Daoy (cell line): ENCODE data around the gene CDAN1. TPM values are rescaled to one million over a fixed set of nuclear protein-coding genes. Genes with fewer than 3 reads are reported as not detected.

ENCODE experiments used
- DNase-seq: peaks from one replicate; pipeline ENCODE4 v3.0.0-alpha.2; 2015; ENCODE audit warnings: low read depth
- total RNA-seq: library from RNA; depleted of rRNA; stranded (reverse); fragments of >200 nt; shearing (Covaris generic); gene quantifications from 2 replicates; pipeline ENCODE4 v1.2.3, GENCODE V29; 2014

CDAN1 gene
- total RNA-seq, 1 experiment from 2014 or later, result 17.7 TPM

DNA sequence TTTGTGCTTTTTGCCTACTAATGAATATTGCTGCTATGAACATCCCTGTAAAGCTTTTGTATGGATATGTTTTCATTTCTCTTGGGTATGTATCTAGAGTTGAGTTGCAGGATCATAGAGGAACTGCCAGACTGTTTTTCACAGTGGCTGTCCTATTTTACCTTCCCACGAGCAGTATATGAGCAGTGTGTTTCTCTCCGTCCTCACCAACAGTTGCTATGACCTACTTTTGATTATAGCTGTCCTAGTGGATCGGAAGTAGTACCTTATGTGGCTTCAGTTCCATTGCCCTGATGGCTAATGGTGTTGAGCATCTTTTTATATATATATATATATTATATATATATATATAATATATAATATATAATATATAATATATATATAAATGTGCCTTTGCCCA, 25.2 kb downstream of the CDAN1 start:
- no peak for DNase-seq

DNA sequence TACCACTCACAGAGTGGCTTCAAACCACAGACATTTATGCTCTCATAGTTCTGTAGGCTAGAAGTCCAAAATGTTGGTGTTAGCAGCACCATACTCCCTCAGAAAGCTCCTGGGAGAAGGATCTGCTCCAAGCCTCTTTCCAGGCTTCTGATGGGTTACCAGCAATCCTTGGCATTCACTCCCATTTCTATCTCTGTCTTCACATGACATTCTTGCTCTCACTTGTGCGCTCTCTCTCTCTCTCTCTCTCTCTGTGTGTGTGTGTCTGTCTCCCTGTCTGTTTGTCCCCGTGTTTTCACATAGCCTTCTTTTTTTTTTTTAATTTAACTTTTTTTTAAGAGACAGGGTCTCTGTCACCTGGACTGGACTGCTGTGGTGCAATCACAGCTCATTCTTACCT, 26.3 kb downstream of the CDAN1 start:
- DNase-seq, result no peak

DNA sequence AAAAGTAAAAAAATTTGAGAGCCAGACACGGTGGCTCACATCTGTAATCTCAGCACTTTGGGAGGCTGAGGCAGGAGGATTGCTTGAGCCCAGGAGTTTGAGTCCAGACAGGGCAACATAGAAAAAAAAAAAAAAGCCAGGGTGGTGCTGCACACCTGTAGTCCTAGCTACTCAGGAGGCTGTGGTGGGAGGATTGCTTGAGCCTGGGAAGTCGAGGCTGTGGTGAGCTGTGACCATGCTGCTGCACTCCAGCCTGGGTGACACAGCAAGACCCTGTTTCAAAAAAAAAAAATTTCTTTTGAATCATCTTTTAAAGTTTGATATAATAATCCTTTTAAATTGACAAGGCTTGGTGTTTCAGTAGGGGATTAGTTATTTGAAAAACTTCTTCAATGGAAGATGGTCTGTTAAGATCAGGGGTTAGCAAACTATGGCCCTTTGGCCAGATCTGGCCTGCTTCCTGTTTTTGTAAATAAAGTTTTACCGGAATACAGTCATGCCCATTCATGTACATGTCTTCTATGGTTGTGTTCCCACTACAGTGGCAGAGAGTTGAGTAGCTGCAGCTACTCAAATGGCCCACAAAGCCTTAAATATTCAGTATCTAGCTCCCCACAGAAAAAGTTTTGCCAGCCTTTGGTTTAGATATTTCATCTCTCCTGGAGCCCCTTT, 28.9 kb downstream of the CDAN1 start:
- no peak for DNase-seq

DNA sequence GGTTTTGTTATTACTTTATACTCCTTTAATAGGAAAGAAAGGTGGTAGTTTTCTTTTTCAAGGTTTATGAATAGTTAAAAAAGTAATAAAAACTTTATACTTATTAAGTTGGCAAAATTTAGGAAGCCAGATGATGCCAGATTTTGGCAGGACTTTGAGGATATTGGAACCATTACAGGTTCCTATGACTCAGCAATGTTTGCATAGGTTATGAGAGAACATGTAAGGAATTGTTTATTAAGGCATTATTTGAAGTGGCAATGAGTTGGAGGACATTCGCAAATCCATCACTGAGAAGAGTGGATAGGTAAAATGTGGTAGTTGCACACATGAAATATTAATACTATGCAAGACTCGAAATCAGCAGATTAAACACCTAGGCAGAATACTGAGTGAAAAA, 29.9 kb downstream of the CDAN1 start:
- DNase-seq, result no peak

DNA sequence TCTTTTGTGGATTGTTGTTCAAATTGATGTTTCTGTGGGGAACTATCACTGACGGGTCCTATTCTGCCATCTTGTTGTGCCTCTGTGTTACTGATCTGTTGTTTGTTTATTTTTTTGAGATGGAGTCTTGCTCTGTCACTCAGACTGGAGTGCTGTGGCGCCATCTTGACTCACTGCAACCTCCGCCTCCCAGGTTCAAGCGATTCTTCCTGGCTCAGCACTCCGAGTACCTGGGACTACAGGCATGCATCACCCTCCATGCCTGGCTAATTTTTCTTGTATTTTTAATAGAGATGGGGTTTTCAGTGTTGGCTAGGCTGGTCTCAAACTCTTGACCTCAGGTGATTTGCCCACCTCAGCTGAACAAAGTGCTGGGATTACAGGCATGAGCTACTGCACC, 31.6 kb downstream of the CDAN1 start:
- DNase-seq, result no peak

DNA sequence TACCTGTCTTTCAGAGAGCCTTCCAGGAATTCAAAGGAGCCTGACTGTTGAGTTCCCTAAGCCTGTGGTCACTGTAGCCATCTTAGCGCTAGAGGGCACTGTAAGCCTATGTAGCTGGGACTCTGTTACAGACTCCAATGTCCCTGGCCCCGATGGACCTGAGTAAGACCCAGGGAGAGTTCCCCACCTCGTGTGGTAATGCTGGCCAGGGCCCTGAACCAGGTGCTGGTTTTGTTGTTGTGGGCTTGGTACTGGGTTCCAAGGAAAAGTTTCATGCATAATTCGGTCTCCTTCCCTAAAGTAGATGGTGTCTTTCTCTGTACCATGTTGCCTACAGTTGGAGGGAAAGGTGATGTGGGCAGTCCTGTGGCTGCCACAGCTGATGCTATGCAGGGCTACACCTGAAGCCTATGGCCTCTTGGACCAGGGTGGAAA, 32.4 kb downstream of the CDAN1 start:
- DNase-seq, result peak; percentile 69

DNA sequence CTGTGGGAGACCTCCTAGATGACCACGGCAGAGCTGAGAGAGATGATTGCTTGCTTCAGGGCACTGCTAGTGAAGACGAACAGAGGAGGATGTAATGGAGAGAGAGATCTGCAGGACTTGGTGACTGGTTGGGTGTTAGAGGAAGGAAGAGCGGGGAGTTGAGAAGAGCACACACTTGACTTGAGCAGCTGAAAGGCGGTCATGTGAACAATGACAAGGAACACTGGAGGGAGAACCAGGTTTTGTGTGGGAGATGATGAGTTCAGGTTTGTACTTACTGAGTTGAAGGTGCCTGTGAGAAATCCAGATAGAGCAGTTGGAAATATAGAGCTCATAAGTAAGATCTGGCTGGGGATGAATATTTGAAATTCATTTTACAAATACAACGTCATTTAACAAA, 40.3 kb downstream of the CDAN1 start:
- no peak for DNase-seq

DNA sequence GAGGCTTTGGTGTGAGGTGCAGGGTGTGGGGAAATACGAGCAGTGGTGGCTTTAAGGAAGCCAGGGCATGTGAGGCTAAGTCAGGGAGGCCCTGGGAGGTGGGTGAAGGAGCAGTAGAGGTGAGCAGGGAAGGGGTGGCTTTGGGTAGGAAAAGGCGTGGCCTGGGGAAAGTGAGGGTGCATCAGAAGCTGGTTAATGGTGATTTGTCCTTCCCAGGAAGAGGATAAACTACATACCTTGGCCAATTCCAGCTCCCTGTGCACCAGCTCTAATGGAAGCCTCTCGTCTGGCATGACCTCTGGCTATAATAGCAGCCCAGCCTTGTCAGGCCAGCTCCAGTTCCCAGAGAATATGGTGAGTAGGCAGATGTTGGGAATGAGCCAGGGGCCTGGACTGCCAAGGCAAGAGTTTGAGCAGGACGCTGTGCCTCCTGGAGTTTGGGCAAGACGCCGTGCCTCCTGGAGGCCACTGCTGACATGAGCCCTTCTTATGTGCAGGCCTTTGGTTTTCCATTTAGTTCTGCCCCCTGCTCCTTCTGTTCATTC, 41.3 kb downstream of the CDAN1 start:
- DNase-seq, result no peak

DNA sequence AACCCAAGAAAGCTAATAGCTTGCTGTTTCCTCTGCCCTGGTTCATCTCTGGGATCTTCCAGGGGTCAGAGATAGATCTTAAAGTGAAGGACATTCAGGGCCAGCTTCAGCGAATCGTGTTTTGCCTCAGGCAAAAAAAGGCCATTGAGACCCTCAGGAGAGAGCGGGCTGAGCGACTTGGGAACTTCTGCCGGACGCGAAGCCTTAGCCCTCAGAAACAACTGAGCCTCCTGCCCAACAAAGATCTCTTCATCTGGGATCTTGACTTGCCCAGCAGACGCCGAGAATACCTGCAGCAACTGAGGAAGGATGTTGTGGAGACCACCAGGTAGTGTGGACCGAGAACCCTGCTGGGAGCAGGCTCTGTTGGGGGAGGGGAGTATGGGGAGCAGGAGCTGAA, 42.5 kb downstream of the CDAN1 start:
- DNase-seq, result no peak

DNA sequence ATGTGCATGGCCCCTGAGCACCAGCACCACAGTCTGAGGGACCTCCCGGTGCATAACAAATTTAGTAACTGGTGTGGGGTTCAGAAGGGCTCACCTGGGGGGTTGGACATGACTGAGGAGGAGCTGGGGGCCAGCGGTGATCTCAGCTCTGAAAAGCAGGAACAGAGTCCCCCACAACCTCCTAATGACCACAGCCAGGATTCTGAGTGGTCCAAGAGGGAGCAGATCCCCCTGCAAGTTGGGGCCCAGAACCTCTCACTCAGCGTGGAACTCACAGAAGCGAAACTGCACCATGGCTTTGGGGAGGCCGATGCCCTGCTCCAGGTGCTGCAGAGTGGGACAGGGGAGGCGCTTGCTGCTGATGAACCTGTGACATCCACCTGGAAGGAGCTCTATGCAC, 43.0 kb downstream of the CDAN1 start:
- DNase-seq, result no peak

DNA sequence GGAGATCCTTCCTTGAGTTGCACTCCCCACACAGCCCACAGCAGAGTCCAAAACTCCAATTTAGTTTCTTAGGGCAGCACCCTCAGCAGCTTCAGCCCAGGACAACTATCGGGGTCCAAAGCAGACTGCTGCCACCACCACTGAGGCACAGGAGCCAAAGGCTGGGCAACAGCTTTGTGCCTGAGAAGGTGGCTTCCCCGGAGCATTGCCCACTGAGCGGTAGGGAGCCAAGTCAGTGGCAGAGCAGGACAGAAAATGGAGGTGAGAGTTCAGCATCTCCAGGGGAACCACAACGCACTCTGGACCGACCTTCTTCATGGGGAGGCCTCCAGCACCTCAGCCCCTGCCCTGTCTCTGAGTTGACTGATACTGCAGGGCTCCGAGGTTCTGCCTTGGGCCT, 43.4 kb downstream of the CDAN1 start:
- DNase-seq, result no peak

DNA sequence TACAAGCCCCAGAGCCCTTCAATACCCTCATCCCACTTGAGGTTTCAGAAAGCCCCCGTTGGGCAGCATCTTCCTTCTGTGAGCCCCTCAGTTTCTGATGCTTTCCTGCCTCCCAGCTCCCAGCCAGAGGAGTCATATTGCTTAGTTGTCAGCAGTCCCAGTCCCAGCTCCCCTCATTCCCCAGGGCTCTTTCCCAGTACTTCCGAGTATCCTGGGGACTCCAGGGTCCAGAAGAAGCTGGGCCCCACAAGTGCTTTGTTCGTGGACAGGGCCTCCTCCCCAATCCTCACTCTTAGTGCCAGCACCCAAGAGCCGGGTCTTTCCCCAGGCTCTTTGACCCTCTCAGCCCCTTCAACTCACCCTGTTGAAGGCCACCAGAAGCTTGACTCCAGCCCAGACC, 43.9 kb downstream of the CDAN1 start:
- DNase-seq, result no peak

DNA sequence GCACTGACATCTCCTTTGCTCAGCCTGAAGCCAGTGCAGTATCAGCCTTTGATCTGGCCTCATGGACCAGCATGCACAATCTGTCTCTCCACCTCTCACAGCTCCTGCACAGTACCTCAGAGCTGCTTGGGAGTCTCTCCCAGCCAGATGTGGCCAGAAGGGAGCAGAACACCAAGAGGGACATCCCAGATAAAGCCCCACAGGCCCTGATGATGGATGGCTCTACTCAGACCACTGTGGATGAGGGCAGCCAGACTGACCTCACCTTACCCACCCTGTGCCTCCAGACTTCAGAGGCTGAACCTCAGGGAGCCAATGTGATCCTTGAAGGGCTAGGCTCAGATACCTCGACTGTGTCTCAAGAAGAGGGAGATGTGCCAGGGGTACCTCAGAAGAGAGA, 44.4 kb downstream of the CDAN1 start:
- no peak for DNase-seq

DNA sequence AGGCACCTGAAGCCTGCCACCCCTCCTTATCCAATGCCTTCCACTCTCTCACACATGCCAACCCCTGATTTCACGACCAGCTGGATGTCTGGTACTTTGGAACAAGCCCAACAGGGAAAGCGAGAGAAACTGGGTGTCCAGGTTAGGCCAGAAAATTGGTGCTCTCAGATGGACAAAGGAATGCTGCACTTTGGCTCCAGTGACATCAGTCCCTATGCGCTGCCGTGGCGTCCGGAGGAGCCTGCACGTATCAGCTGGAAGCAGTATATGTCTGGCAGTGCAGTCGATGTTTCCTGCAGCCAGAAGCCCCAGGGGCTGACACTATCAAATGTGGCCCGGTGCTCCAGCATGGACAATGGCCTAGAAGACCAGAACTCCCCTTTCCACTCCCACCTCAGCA, 45.2 kb downstream of the CDAN1 start:
- DNase-seq, result no peak

DNA sequence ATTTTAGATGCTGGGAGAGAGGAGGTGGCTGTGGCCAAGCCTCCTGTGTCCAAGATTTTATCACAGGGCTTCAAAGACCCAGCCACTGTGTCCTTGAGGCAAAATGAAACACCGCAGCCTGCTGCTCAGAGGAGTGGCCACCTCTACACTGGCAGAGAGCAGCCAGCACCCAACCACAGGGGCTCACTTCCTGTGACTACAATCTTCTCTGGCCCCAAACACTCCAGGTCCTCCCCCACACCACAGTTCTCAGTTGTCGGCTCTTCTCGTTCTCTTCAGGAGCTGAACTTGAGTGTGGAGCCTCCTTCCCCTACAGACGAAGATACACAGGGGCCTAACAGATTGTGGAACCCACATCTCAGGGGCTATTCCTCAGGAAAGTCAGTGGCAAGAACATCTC, 45.6 kb downstream of the CDAN1 start:
- DNase-seq, result no peak

DNA sequence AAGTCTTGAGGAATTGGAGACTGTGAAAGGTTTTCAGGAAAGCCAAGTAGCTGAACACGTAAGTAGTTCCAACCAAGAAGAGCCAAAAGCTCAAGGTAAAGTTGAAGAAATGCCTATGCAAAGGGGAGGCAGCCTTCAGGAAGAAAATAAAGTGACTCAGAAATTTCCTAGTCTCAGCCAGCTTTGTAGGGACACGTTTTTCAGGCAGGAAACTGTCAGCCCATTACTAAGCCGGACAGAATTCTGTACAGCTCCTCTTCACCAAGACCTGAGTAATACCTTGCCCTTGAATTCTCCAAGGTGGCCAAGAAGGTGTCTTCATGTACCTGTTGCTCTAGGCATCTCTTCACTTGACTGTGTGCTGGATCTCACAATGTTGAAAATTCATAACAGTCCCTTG, 48.6 kb downstream of the CDAN1 start:
- DNase-seq, result no peak

DNA sequence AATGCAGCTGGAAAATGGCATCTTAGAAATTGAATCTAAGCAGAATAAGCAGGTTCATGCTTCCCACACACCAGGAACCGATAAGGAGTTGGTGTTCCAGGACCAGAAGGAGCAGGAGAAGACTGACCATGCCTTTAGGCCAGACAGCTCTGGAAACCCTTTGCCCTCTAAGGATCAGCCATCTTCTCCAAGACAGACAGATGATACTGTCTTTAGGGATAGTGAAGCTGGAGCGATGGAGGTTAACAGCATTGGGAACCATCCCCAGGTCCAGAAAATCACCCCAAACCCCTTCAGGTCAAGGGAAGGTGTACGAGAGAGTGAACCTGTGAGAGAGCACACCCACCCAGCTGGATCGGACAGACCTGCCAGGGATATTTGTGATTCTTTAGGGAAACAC, 49.2 kb downstream of the CDAN1 start:
- no peak for DNase-seq

DNA sequence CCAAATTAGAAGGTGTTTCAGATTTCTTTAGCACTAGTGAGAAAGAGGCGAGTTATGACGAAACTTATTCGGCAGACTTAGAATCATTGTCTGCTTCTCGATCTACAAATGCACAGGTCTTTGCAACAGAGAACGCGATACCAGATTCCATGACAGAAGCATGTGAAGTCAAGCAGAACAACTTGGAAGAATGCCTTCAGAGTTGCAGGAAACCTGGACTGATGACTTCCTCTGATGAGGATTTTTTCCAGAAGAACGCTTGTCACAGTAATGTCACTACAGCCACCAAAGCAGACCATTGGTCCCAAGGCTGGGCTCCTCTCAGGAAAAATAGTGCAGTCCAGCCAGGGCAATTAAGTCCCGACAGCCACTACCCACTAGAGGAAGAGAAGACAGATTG, 50.6 kb downstream of the CDAN1 start:
- no peak for DNase-seq

DNA sequence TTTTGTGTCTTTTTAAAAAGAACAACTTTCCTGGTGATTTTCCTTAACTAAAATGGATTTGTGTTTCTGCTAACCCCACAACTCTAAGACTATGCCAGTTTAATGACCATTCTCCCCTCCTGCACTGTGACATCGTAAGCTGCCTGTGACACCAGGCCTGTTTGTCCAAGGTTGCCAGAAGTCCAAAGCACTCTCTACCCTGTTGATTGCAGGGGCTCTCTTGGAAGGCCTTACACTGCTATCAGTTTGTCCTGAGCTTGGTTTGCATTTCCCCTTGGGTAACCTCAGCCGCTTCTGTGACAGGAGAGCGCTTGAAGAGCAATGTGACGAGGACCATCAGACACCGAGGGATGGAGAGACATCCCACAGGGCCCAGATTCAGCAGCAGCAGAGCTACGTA, 55.8 kb downstream of the CDAN1 start:
- DNase-seq, result no peak

DNA sequence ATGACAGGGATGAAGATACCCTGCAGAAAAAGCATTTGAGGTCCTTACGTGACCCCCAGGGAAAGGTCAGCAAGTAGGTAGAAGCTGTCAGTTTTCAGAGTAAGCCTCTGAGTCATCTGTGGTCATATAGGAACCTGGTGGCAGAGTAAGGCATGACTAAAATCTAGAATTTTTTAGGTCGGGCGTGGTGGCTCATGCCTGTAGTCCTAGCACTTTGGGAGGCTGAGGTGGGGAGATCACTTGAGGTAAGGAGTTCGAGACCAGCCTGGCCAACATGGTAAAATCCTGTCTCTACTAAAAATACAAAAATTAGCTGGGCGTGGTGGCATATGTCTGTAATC, 56.8 kb downstream of the CDAN1 start:
- DNase-seq, result peak; percentile 18

DNA sequence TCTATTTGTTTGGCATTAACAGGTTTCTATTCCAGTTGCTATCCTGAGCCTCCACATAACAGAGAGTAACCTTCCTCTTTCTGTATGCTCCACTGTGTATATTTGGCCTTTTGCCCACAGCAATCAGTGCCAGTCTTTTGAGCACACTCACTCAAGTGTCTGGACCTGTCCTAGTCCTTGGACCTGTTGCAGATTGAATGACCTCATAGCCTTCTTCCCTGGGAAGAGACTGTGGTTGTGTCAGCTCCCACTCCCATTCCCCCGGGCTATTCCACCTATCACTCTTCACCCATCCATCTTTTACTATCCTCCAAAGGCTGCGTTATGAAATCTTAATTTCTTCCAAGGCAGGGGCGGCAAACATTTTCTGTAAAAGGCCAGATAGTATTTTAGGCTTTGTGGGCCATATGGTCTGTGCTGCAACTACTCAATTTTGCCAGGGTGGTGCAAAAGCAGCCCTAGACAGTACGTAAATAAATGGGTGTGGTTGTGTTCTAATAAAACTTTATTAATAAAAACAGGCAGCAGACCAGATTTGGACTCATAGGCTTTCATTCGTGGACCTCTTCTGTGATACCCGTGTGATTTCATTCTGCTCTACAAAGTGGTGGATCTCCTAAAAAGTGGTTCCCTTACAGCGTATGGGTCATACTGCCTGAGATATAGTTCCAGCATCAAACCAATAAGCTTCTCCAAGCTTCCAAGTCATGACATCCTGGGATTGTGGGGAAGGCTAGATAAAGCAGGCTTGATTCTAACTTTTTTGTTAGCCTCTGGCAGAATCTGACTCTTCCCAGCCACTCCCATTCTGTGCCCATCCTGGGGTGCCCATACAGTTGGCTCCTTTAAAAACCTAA, 57.4 kb downstream of the CDAN1 start:
- DNase-seq, result no peak

DNA sequence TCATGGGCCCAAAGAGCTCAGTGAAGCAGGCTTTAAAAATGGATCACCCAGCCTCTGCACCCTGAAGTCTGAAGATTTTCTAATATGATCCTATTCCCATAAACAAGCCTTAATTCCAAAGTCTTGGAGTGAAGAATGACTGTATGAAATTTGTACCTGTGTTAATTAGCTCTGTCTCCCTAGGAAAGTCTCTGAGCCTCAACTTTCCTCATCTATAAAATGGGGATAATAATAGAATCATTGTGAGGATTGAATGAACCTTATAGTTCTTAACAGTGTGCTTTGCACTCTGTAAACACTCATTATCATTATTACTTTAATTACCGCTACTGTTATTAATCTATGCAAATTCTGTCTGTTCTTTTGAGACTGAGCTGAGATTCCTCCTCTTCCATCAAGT, 61.9 kb downstream of the CDAN1 start:
- no peak for DNase-seq

DNA sequence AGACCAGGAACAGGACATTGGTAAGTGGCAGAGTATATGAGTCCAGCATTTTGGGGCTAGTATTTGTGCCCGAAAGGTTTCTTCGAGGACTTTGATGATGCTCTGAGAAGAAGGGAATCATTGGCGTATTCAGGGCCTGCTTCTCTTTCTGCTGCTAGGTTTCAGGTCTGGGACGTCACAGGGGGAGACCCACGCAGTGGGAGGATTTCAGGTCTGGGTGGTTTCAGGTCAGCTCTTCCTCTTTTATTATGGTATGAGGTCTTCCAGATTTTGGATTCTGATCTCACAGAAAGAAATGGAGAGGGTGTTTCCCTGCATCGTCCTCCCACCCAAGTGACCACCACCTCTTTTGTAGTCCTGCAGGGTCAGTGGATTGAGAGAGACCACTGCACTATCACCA, 62.5 kb downstream of the CDAN1 start:
- no peak for DNase-seq
